ENCODE results near the gene CFAP70.

The CFAP70 gene

DNA sequence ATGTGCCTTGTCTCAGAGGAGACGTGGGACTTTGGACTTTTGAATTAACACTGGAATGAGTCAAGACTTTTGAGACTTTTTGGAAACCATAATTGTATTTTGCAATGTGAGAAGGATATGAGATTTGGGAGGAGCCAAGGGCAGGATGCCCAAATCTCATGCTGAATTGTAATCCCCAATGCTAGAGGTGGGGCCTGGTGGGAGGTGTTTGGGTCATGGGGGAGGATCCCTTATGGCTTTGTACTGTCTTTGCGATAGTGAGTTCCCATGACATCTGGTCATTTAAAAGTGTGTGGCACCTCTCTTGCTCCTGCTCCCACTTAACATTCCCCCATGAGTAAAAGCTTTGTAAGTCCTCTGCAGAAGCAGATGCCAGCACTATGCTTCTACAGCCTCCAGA, 150.8 kb downstream of the CFAP70 start:
- Histone ChIP-seq H3K4me3 (ENCODE audit: low read depth, low read length) (no peak overlapping the region), H3K79me2 (no peaks in the 10 kb centered on the region), H2AFZ (no peak overlapping the region), H3K4me1 (no peaks in the 10 kb centered on the region), H3K36me3 (ENCODE audit: control insufficient read depth, insufficient read depth, low read length) (no peaks in the 10 kb centered on the region), H3K27me3 (ENCODE audit: control insufficient read depth, insufficient read depth, low read length) (no peaks in the 10 kb centered on the region), H3K27ac (no peak overlapping the region), H3K9ac (no peak overlapping the region), H3K9me3 (ENCODE audit: control insufficient read depth, low read length) (no peaks in the 10 kb centered on the region), H3K4me2 (ENCODE audit: low read length) (no peak overlapping the region)
- no peak for TF ChIP-seq CTCF (IDR thresholded peaks at IDR 0.05)

GRCh38 chr10:73206385-73206784, 152.3 kb downstream of the CFAP70 start:
- H2AFZ ChIP-seq = no peak overlapping the region
- H3K9me3 ChIP-seq (ENCODE audit: control insufficient read depth, low read length) = no peaks in the 10 kb centered on the region
- no peak overlapping the region for H3K4me3 ChIP-seq (ENCODE audit: low read depth, low read length)
- no peak for TF ChIP-seq CTCF (IDR thresholded peaks at IDR 0.05)
- no peaks in the 10 kb centered on the region for H3K4me1 ChIP-seq
- H3K79me2 ChIP-seq = no peaks in the 10 kb centered on the region
- no peak overlapping the region for H3K4me2 ChIP-seq (ENCODE audit: low read length)
- no peak overlapping the region for H3K9ac ChIP-seq
- H3K27me3 ChIP-seq (ENCODE audit: control insufficient read depth, insufficient read depth, low read length) = no peaks in the 10 kb centered on the region
- no peaks in the 10 kb centered on the region for H3K36me3 ChIP-seq (ENCODE audit: control insufficient read depth, insufficient read depth, low read length)
- H3K27ac ChIP-seq = no peak overlapping the region

GRCh38 chr10:73205890-73206289, 152.8 kb downstream of the CFAP70 start:
- TF ChIP-seq CTCF (IDR thresholded peaks at IDR 0.05) = no peak
- no peak overlapping the region for H3K27ac ChIP-seq
- H3K4me1 ChIP-seq = no peaks in the 10 kb centered on the region

DNA sequence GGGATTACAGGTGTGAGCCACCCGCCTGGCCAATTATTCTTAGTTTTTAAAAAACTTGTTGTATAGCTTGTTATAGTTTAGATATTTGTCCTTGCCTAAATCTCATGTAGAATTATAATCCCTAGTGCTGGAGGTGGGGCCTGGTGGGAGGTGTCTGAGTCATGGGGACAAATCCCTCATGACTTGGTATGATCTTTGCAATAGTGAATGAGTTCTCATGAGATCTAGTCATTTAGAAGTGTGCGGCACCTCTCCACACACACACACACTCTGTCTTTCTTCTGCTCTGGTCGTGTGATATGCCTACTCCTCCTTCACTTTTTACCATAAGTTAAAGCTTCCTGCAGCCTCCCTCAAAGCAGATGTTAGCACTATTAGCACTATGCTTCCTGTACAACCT, 153.6 kb downstream of the CFAP70 start:
- Histone ChIP-seq H3K79me2 (no peaks in the 10 kb centered on the region), H3K4me3 (ENCODE audit: low read depth, low read length) (no peak overlapping the region), H3K9ac (no peak overlapping the region), H3K4me2 (ENCODE audit: low read length) (no peak overlapping the region), H3K27ac (no peak overlapping the region), H3K36me3 (ENCODE audit: control insufficient read depth, insufficient read depth, low read length) (no peaks in the 10 kb centered on the region), H2AFZ (no peak overlapping the region), H3K4me1 (no peaks in the 10 kb centered on the region), H3K9me3 (ENCODE audit: control insufficient read depth, low read length) (no peaks in the 10 kb centered on the region), H3K27me3 (ENCODE audit: control insufficient read depth, insufficient read depth, low read length) (no peaks in the 10 kb centered on the region)
- TF ChIP-seq CTCF (IDR thresholded peaks at IDR 0.05) = no peak

More at GRCh38 chr10:73205890-73206289, 152.8 kb downstream of the CFAP70 start:
- Histone ChIP-seq H3K9me3 (ENCODE audit: control insufficient read depth, low read length) (no peaks in the 10 kb centered on the region), H2AFZ (no peak overlapping the region), H3K79me2 (no peaks in the 10 kb centered on the region), H3K4me3 (ENCODE audit: low read depth, low read length) (no peak overlapping the region), H3K9ac (no peak overlapping the region), H3K36me3 (ENCODE audit: control insufficient read depth, insufficient read depth, low read length) (no peaks in the 10 kb centered on the region), H3K4me2 (ENCODE audit: low read length) (no peak overlapping the region), H3K27me3 (ENCODE audit: control insufficient read depth, insufficient read depth, low read length) (no peaks in the 10 kb centered on the region)
